Esophagus muscularis mucosa (tissue), 4 donors: ENCODE measurements around the gene GNG7. TPM values are rescaled to one million over a fixed set of nuclear protein-coding genes. Genes with fewer than 3 reads are reported as not detected.
"Not testable (repeated sequence)": the region's sequence is repeated elsewhere in the genome, so short reads cannot be mapped to it uniquely, and the experiment has no call there.

ENCODE experiments used
- DNase-seq: peaks from one replicate; pipeline ENCODE4 v3.0.0-alpha.2; 2017; ENCODE audit errors: extremely low spot score
- H3K27ac ChIP-seq, 4 donors: fragments of 200-600 bp; sonication (generic); replicated peaks in 1 of 4; 1 replicate in 3 of 4; 2 replicates in 1 of 4; pipeline ENCODE4 v1.5.1; 2016 to 2019; ENCODE audit warnings: mild to moderate bottlenecking in 1 of 4
- H3K27me3 ChIP-seq, 4 donors: fragments of 200-600 bp; sonication (generic); one replicate each; pipeline versions ENCODE4 v1.5.1 to v1.6.0; 2016 to 2019
- H3K36me3 ChIP-seq, 4 donors: fragments of 200-600 bp; sonication (generic); one replicate each; pipeline ENCODE4 v1.5.1; 2016 to 2019
- H3K4me1 ChIP-seq, 4 donors: fragments of 200-600 bp; sonication (generic); one replicate each; pipeline ENCODE4 v1.5.1; 2016 to 2019
- H3K4me3 ChIP-seq, 4 donors: fragments of 200-600 bp; sonication (generic); 1 replicate in 2 of 4; 2 replicates in 2 of 4; pipeline ENCODE4 v1.5.1; 2016 to 2019; ENCODE audit warnings: mild to moderate bottlenecking in 4 of 4, moderate library complexity in 1 of 4
- H3K9me3 ChIP-seq, 4 donors: fragments of 200-600 bp; sonication (generic); 1 replicate in 3 of 4; 2 replicates in 1 of 4; pipeline ENCODE4 v1.5.1; 2016 to 2019
- CTCF ChIP-seq, 3 experiments: fragments of 200-600 bp in 2 of 3; fragments of 450-650 bp in 1 of 3; sonication (generic) in 2 of 3; IDR thresholded peaks; one replicate each; pipeline ENCODE4 v1.5.1; 2017 to 2019; ENCODE audit warnings: antibody characterized with exemption in 3 of 3, mild to moderate bottlenecking in 2 of 3, moderate library complexity in 1 of 3
- EP300 ChIP-seq: sonication (generic); formaldehyde crosslinking; IDR thresholded peaks from one replicate; pipeline ENCODE4 v1.6.1; 2017; ENCODE audit warnings: antibody characterized with exemption
- POLR2A ChIP-seq: fragments of 450-650 bp; IDR thresholded peaks from one replicate; pipeline ENCODE4 v1.6.1; 2017; ENCODE audit warnings: antibody characterized with exemption, moderate library complexity, mild to moderate bottlenecking, low read depth
- POLR2AphosphoS5 ChIP-seq, 2 donors: sonication (generic); formaldehyde crosslinking; IDR thresholded peaks; one replicate each; pipeline ENCODE4 v1.6.1; 2017; ENCODE audit warnings: antibody characterized with exemption in 2 of 2
- WGBS: methylation state at CpG from one replicate; pipeline ENCODE4 v1.1.5; 2018; 5-methylcytosine and 5-hydroxymethylcytosine counted together
- intact Hi-C: fragments of 100-400 bp; cut with DNase I; formaldehyde crosslinking; loops from one replicate; pipeline ENCODE4 v1.15.1; 2023
- total RNA-seq, 4 donors: library from RNA; depleted of rRNA; stranded (reverse); fragments of >200 nt; gene quantifications; one replicate each; pipeline versions ENCODE4 v1.1.0 to v1.2.1, GENCODE V29; 2016

GNG7 gene
- total RNA-seq, 4 donors from 2014 or later, result 6.3 to 18.8 (median 13.0) TPM

GRCh38 chr19:2587001-2587719 is 115.3 kb downstream of the GNG7 start:
- 83% methylated on average over 32 of the region's 32 CpGs for WGBS

GRCh38 chr19:2586196-2586595 is 116.3 kb downstream of the GNG7 start:
- intact Hi-C loops, result no loop called here
- no peak for DNase-seq
- Histone ChIP-seq H3K9me3 (peaks cover 0 to 5% (median 1%) of the 10 kb centered on the region in 4 donors), H3K4me1 (peaks cover 8 to 18% (median 15%) of the 10 kb centered on the region in 4 donors), H3K27me3 (no peaks in the 10 kb centered on the region), H3K27ac (no peak overlapping the region), H3K36me3 (no peaks in the 10 kb centered on the region), H3K4me3 (no peak overlapping the region)
- WGBS, result 91% methylated on average over 9 of the region's 9 CpGs
- no peak for TF ChIP-seq POLR2AphosphoS5 (IDR thresholded peaks at IDR 0.05)
- TF ChIP-seq POLR2A, result no peak
- no peak for TF ChIP-seq CTCF (IDR thresholded peaks at IDR 0.05)
- TF ChIP-seq EP300, result no peak

More at GRCh38 chr19:2587001-2587719, 115.3 kb downstream of the GNG7 start:
- Histone ChIP-seq H3K36me3 (no peaks in the 10 kb centered on the region), H3K9me3 (peaks cover 0 to 5% (median 1%) of the 10 kb centered on the region in 4 donors), H3K27me3 (no peaks in the 10 kb centered on the region), H3K4me1 (peaks cover 8 to 18% (median 14%) of the 10 kb centered on the region in 4 donors), H3K27ac (peak overlapping the region; percentile 31 to 66 (median 57)), H3K4me3 (no peak overlapping the region)
- intact Hi-C loops, result no loop called here
- DNase-seq, result no peak
- TF ChIP-seq CTCF (IDR thresholded peaks at IDR 0.05) (no peak), POLR2A (no peak), POLR2AphosphoS5 (IDR thresholded peaks at IDR 0.05) (no peak), EP300 (no peak)

- no peak for TF ChIP-seq EP300
- TF ChIP-seq CTCF (IDR thresholded peaks at IDR 0.05), result no peak
- TF ChIP-seq POLR2AphosphoS5 (IDR thresholded peaks at IDR 0.05), result no peak
- WGBS, result 71% methylated on average over 5 of the region's 5 CpGs
- no peak overlapping the region for H3K4me3 ChIP-seq
- no peak overlapping the region for H3K27ac ChIP-seq
- H3K9me3 ChIP-seq, result peaks cover 0 to 5% (median 1%) of the 10 kb centered on the region in 4 donors
- no peaks in the 10 kb centered on the region for H3K27me3 ChIP-seq
- H3K4me1 ChIP-seq, result peaks cover 18 to 33% (median 31%) of the 10 kb centered on the region in 4 donors
- no peaks in the 10 kb centered on the region for H3K36me3 ChIP-seq
- intact Hi-C loops, result no loop called here
- no peak for DNase-seq
These were observed 118.5 kb downstream of the GNG7 start for GRCh38 chr19:2584002-2584401.

GRCh38 chr19:2582984-2583956 is 119.2 kb downstream of the GNG7 start:
- Histone ChIP-seq H3K27ac (no peak overlapping the region), H3K36me3 (no peaks in the 10 kb centered on the region), H3K4me3 (no peak overlapping the region), H3K4me1 (peaks cover 21 to 40% (median 34%) of the 10 kb centered on the region in 4 donors), H3K27me3 (no peaks in the 10 kb centered on the region), H3K9me3 (peaks cover 0 to 5% (median 1%) of the 10 kb centered on the region in 4 donors)
- intact Hi-C loops, result no loop called here
- 90% methylated on average over 6 of the region's 6 CpGs for WGBS
- DNase-seq, result no peak
- TF ChIP-seq EP300 (no peak), POLR2A (no peak), POLR2AphosphoS5 (IDR thresholded peaks at IDR 0.05) (no peak), CTCF (IDR thresholded peaks at IDR 0.05) (no peak)

GRCh38 chr19:2580396-2580795 is 122.1 kb downstream of the GNG7 start:
- Histone ChIP-seq H3K27ac (peak overlapping the region in 1 of 4 donors; percentile 94), H3K4me1 (peaks cover 41 to 57% (median 46%) of the 10 kb centered on the region in 4 donors)
- DNase-seq, H3K9me3 ChIP-seq, H3K4me3 ChIP-seq, H3K36me3 ChIP-seq, intact Hi-C loops, H3K27me3 ChIP-seq: not testable (repeated sequence)
- 95% methylated on average over 5 of the region's 5 CpGs for WGBS
